ENCODE results near the gene ZNF688. TPM values are rescaled to one million over a fixed set of nuclear protein-coding genes. Genes with fewer than 3 reads are reported as not detected.
"Not testable (repeated sequence)": the region's sequence is repeated elsewhere in the genome, so short reads cannot be mapped to it uniquely, and the experiment has no call there.

Gene ZNF688
- total and polyA plus RNA-seq, 2 of the 13 experiments (the other 11 are each of a cell fraction or from before 2014, with no cell fraction given) = 2.4 to 5.4 TPM

- TF ChIP-seq, protein P1, sequence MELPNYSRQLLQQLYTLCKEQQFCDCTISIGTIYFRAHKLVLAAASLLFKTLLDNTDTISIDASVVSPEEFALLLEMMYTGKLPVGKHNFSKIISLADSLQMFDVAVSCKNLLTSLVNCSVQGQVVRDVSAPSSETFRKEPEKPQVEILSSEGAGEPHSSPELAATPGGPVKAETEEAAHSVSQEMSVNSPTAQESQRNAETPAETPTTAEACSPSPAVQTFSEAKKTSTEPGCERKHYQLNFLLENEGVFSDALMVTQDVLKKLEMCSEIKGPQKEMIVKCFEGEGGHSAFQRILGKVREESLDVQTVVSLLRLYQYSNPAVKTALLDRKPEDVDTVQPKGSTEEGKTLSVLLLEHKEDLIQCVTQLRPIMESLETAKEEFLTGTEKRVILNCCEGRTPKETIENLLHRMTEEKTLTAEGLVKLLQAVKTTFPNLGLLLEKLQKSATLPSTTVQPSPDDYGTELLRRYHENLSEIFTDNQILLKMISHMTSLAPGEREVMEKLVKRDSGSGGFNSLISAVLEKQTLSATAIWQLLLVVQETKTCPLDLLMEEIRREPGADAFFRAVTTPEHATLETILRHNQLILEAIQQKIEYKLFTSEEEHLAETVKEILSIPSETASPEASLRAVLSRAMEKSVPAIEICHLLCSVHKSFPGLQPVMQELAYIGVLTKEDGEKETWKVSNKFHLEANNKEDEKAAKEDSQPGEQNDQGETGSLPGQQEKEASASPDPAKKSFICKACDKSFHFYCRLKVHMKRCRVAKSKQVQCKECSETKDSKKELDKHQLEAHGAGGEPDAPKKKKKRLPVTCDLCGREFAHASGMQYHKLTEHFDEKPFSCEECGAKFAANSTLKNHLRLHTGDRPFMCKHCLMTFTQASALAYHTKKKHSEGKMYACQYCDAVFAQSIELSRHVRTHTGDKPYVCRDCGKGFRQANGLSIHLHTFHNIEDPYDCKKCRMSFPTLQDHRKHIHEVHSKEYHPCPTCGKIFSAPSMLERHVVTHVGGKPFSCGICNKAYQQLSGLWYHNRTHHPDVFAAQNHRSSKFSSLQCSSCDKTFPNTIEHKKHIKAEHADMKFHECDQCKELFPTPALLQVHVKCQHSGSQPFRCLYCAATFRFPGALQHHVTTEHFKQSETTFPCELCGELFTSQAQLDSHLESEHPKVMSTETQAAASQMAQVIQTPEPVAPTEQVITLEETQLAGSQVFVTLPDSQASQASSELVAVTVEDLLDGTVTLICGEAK (IDR thresholded peaks at IDR 0.05) = not testable (repeated sequence)
- TF ChIP-seq, protein P1 (CRISPR knock-in tag; IDR thresholded peaks at IDR 0.05) = peak; percentile 73; the same call in 1 of the 2 replicates
- TF ChIP-seq ZNF564 (CRISPR knock-in tag; IDR thresholded peaks at IDR 0.05) (peak; percentile 78), ZNF710 (CRISPR knock-in tag; IDR thresholded peaks at IDR 0.05; ENCODE audit: borderline replicate concordance) (peak; percentile 77), ZNF124 (CRISPR knock-in tag; IDR thresholded peaks at IDR 0.05) (peak; percentile 19; the same call in 1 of the 2 replicates), ZNF83 (CRISPR knock-in tag; IDR thresholded peaks at IDR 0.05; ENCODE audit: borderline replicate concordance) (0 out of 2 replicates have a peak, but pooled peaks have one; percentile 56), HDAC1 (CRISPR knock-in tag; IDR thresholded peaks at IDR 0.05) (peak; percentile 93), POLR2AphosphoS5 (IDR thresholded peaks at IDR 0.05; ENCODE audit: low read depth, low read length) (peak; percentile 60; the same call in 1 of the 2 replicates), ZNF20 (CRISPR knock-in tag; IDR thresholded peaks at IDR 0.05) (0 out of 2 replicates have a peak, but pooled peaks have one; percentile 35), ZNF556 (CRISPR knock-in tag; IDR thresholded peaks at IDR 0.05; ENCODE audit: borderline replicate concordance) (peak; percentile 64; the same call in 1 of the 2 replicates), TFAP4 (IDR thresholded peaks at IDR 0.05; ENCODE audit: borderline replicate concordance, low read depth) (peak; percentile 52; the same call in 1 of the 2 replicates), ZNF362 (CRISPR knock-in tag; IDR thresholded peaks at IDR 0.05; ENCODE audit: borderline replicate concordance) (peak; percentile 92)
- TF ChIP-seq, protein P2, sequence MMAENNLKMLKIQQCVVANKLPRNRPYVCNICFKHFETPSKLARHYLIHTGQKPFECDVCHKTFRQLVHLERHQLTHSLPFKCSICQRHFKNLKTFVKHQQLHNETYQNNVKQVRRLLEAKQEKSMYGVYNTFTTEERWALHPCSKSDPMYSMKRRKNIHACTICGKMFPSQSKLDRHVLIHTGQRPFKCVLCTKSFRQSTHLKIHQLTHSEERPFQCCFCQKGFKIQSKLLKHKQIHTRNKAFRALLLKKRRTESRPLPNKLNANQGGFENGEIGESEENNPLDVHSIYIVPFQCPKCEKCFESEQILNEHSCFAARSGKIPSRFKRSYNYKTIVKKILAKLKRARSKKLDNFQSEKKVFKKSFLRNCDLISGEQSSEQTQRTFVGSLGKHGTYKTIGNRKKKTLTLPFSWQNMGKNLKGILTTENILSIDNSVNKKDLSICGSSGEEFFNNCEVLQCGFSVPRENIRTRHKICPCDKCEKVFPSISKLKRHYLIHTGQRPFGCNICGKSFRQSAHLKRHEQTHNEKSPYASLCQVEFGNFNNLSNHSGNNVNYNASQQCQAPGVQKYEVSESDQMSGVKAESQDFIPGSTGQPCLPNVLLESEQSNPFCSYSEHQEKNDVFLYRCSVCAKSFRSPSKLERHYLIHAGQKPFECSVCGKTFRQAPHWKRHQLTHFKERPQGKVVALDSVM (CRISPR knock-in tag; IDR thresholded peaks at IDR 0.05) = peak; percentile 100
These were observed 30.5 kb downstream of the ZNF688 start (continued) for GRCh38 chr16:30540916-30541464.

Data from HepG2 (cell line).